Fibroblast of lung (primary cell): ENCODE data around the gene RBFOX1.

Source experiments
- EZH2 ChIP-seq: IDR thresholded peaks from 2 replicates; pipeline ENCODE4 v1.5.1; 2012; ENCODE audit warnings: low read length, control low read depth, mild to moderate bottlenecking; ENCODE audit errors: missing control alignments
- TF ChIP-seq, protein P1 (sequence below), 2 donors: IDR thresholded peaks in 1 of 2; conservative IDR thresholded peaks in 1 of 2; 1 replicate in 1 of 2; 2 replicates in 1 of 2; pipeline ENCODE4 v1.5.1; 2011 to 2012; ENCODE audit warnings: low read length in 2 of 2, control low read depth in 1 of 2, inconsistent platforms in 1 of 2, low read depth in 1 of 2, mild to moderate bottlenecking in 1 of 2

DNA sequence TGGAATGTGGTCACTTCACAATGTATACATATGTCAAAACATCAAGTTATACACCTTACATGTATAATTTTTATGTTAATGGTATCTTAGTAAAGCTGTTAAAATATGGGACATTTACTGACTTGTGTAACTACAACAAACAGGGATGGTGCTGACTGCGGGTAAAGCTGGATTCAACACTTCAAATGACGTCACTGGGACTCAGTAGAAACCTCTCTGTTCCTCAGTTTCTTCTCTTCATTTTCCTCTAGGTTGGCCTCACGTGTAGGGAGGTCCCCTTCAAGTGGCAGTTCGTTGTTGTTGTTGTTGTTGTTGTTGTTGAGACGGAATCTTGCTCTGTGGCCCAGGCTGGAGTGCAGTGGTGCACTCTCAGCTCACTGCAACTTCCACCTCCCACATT lies 182.9 kb downstream of the RBFOX1 start:
- TF ChIP-seq, protein P1, sequence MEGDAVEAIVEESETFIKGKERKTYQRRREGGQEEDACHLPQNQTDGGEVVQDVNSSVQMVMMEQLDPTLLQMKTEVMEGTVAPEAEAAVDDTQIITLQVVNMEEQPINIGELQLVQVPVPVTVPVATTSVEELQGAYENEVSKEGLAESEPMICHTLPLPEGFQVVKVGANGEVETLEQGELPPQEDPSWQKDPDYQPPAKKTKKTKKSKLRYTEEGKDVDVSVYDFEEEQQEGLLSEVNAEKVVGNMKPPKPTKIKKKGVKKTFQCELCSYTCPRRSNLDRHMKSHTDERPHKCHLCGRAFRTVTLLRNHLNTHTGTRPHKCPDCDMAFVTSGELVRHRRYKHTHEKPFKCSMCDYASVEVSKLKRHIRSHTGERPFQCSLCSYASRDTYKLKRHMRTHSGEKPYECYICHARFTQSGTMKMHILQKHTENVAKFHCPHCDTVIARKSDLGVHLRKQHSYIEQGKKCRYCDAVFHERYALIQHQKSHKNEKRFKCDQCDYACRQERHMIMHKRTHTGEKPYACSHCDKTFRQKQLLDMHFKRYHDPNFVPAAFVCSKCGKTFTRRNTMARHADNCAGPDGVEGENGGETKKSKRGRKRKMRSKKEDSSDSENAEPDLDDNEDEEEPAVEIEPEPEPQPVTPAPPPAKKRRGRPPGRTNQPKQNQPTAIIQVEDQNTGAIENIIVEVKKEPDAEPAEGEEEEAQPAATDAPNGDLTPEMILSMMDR (conservative IDR thresholded peaks at IDR 0.05 in 1 of 2, IDR thresholded peaks at IDR 0.05 in 1 of 2; ENCODE audit: low read depth in 1 of 2, low read length in 2 of 2), result no peak
- no peak for TF ChIP-seq EZH2
